GM18520 (cell line): ENCODE measurements around the gene GPR25.
"Not testable (repeated sequence)": the region's sequence is repeated elsewhere in the genome, so short reads cannot be mapped to it uniquely, and the experiment has no call there.

Source experiments
- ATAC-seq: cut with Tn5 transposase; IDR thresholded peaks from one replicate; pipeline ENCODE4 v1.9.1; 2021; ENCODE audit not compliant: unreplicated experiment

GPR25 gene

DNA sequence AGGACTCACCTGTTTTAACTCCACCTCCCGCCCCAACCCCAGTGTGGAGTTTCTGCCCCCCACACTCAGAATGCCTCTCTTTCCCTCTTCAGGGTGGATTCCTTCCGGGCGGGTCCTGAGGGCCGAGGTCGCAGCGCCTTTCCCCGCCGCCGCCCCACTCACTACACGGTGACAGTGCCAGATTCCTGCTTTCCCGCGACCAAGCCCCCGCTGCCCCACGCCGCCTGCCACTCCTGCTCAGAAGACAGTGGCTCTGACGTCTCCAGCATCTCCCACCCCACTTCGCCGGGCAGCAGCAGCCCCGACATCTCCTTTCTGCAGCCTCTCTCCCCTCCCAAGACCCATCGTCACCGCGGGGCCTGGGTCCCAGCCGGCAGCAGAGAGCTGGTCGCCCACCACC lies 38.6 kb downstream of the GPR25 start:
- ATAC-seq: no peak

DNA sequence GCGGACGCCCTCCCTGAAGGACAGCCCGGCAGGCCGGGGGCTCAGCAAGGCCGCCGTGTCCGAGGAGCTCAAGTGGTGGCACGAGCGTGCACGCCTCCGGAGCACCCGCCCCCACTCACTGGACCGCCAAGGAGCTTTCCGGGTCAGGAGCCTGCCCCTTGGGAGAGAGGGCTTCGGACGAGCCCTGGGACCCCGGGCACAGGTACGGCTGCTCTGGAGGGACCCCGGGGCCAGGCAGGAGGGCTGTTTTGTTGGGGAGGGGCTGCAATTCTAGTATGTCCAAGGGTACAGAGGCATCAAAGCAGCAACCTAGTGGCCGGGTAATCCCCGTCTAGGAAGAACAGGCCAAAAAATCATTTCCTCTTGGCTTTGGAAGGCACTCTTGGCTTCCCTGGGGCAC lies 39.2 kb downstream of the GPR25 start:
- ATAC-seq: not testable (repeated sequence)

GRCh38 chr1:200912737-200913407 lies 40.1 kb downstream of the GPR25 start:
- ATAC-seq: no peak

GRCh38 chr1:200916152-200916551 lies 43.4 kb downstream of the GPR25 start:
- ATAC-seq: no peak

GRCh38 chr1:200916681-200917080 lies 43.9 kb downstream of the GPR25 start:
- no peak for ATAC-seq

DNA sequence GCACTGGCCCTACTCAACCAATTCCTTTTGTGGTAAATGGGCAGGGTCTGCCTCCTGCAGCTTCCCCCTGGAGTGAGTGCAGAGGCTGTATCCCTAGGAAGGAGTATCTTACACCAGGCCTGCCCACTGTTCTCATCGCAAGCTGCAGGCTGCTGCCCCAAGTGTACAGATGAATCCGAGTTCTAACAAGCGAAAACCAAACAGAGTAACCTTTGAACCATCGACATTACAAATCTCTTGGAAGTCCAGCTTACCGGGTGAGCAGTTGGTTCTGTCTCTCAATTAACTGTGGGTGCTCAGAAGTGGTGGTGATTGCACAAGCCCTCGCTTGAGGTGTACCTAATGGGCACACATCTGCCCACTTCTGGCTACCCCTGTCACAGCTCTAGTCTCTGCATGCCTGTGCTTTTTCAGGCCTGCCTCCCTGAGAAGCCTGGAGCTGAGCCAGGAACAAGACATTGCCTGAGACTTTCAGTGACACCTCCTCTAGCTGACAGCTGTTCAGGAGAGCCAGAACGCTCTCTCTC lies 44.6 kb downstream of the GPR25 start:
- no peak for ATAC-seq

- no peak for ATAC-seq
Measured at GRCh38 chr1:200918006-200918405, 45.2 kb downstream of the GPR25 start.

DNA sequence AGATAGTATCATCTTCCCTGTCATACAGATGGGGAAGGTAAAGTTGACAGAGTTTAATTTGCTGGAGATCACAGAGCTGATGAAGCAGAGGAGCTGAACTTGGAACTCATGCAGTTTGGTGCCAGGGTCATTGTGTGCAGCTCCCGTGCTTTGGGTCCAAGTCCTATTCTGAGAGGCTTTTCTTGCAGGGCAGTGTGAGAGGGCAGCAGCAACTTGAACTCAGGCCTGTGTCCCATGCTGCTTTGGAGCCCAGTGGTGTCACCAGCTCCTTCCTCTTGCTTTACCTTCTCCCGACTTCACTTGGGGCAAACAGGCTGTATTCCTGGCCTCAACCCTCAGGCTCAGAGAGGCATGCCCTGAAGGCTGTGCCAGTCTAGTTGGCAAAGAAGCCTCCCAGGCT lies 46.6 kb downstream of the GPR25 start:
- ATAC-seq: no peak

DNA sequence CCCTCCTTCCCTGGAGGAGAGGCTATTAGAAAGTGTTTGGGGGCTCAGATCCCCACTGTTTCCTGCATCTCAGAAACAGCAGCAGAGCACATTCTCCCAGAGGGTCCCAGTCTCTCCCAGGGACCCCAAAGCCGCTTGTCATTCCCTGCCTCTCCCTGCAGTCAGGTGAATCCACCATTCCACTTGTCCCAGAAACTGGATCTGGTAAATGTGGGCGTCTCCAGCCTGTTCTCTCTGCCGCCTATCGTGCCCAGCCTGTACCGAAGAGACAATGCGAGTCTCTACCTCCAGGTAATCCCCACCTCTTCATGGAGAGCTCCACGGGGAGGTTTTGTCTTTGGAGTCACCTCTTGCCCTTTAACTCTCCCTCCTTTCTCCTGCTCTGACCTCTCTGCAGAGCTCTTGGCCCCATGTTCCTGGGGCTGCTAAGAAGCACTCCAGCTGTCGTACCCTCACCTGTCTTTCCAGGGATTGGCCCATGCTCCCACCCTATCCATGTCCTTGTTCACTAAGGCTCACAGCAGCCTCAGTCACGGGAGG lies 48.9 kb downstream of the GPR25 start:
- no peak for ATAC-seq

DNA sequence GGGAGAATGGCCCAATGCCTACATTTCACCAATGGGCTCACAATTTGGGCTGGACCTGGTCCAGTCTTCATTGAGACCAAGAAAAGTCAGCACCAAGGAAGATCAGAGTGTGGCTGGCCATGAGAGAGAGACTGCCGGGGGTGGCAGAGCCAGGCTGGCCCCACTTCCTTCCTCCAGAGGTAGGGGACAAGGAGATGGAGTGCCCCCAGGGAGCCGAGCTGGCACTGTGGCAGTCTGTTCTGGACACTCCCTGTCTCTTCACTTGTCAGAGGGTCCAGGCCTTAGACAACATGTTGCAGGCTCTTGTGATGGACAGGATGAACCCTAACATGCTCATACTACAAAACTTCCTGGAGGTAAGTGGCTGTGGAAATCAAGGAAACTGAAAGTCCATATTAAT lies 49.6 kb downstream of the GPR25 start:
- no peak for ATAC-seq

GRCh38 chr1:200923601-200924000 lies 50.8 kb downstream of the GPR25 start:
- ATAC-seq: no peak
